ENCODE data around the gene SPC25.

Gene SPC25

GRCh38 chr2:168848225-168848624 lies 42.0 kb downstream of the SPC25 start:
- DNase-seq (ENCODE audit: low read depth in 2 of 2, low spot score in 1 of 2): no peak

- DNase-seq (ENCODE audit: low read depth in 2 of 2, low spot score in 1 of 2): no peak
These were observed 47.0 kb downstream of the SPC25 start for GRCh38 chr2:168843253-168843652.

- no peak for DNase-seq (ENCODE audit: low read depth in 2 of 2, low spot score in 1 of 2)
These were observed 48.8 kb downstream of the SPC25 start for GRCh38 chr2:168841445-168841844.

- no peak for DNase-seq (ENCODE audit: low read depth in 2 of 2, low spot score in 1 of 2)
These were observed 54.3 kb downstream of the SPC25 start for GRCh38 chr2:168835969-168836368.

GRCh38 chr2:168831662-168832061 lies 58.6 kb downstream of the SPC25 start:
- DNase-seq (ENCODE audit: low read depth in 2 of 2, low spot score in 1 of 2): no peak

- no peak for DNase-seq (ENCODE audit: low read depth in 2 of 2, low spot score in 1 of 2)
These were observed 59.3 kb downstream of the SPC25 start for GRCh38 chr2:168830958-168831357.

- no peak for DNase-seq (ENCODE audit: low read depth in 2 of 2, low spot score in 1 of 2)
These were observed 65.1 kb downstream of the SPC25 start for GRCh38 chr2:168825126-168825525.

- DNase-seq (ENCODE audit: low read depth in 2 of 2, low spot score in 1 of 2): no peak
These were observed 68.2 kb downstream of the SPC25 start for GRCh38 chr2:168821992-168822391.

GRCh38 chr2:168821577-168821976 lies 68.7 kb downstream of the SPC25 start:
- no peak for DNase-seq (ENCODE audit: low read depth in 2 of 2, low spot score in 1 of 2)

All from stimulated activated CD8-positive, alpha-beta memory T cell treated with anti-CD3 and anti-CD28 coated beads, Interleukin-4, amount 100 ng/mL, for 4 hours (primary cell).